Prostate gland (tissue), 2 donors: ENCODE measurements around the gene FURIN. TPM values are rescaled to one million over a fixed set of nuclear protein-coding genes. Genes with fewer than 3 reads are reported as not detected.

Source experiments
- DNase-seq: peaks from one replicate; pipeline ENCODE4 v3.0.0-alpha.2; 2019; ENCODE audit warnings: low spot score
- H3K27ac ChIP-seq, 2 donors: fragments of 200-600 bp; sonication (generic); 2 replicates each; pipeline ENCODE4 v1.5.1; 2017 to 2019
- H3K27me3 ChIP-seq: fragments of 200-600 bp; sonication (generic); replicated peaks from 2 replicates; pipeline ENCODE4 v1.5.1; 2019; ENCODE audit not compliant: insufficient read depth
- H3K36me3 ChIP-seq, 2 donors: fragments of 200-600 bp; sonication (generic); 1 replicate in 1 of 2; 2 replicates in 1 of 2; pipeline versions ENCODE4 v1.5.1 to v1.8.1; 2017 to 2019
- H3K4me1 ChIP-seq: fragments of 200-600 bp; sonication (generic); replicated peaks from 2 replicates; pipeline ENCODE4 v1.5.1; 2019
- H3K4me3 ChIP-seq, 2 donors: fragments of 200-600 bp; sonication (generic); 2 replicates each; pipeline ENCODE4 v1.5.1; 2017 to 2019
- H3K9me3 ChIP-seq: fragments of 200-600 bp; sonication (generic); 2 replicates; pipeline ENCODE4 v1.5.1; 2017
- CTCF ChIP-seq, 4 experiments: fragments of 200-600 bp in 2 of 4; fragments of 450-650 bp in 2 of 4; sonication (generic) in 2 of 4; IDR thresholded peaks; 1 replicate in 3 of 4; 2 replicates in 1 of 4; pipeline ENCODE4 v1.5.1; 2016 to 2019; ENCODE audit warnings: antibody characterized with exemption in 4 of 4, mild to moderate bottlenecking in 2 of 4, moderate library complexity in 2 of 4
- POLR2A ChIP-seq: fragments of 450-650 bp; IDR thresholded peaks from one replicate; pipeline ENCODE4 v1.6.1; 2016; ENCODE audit warnings: antibody characterized with exemption, mild to moderate bottlenecking
- POLR2AphosphoS5 ChIP-seq: sonication (generic); formaldehyde crosslinking; IDR thresholded peaks from one replicate; pipeline ENCODE4 v1.6.1; 2017; ENCODE audit warnings: antibody characterized with exemption
- WGBS: methylation state at CpG from one replicate; pipeline ENCODE4 v1.1.5; 2018; 5-methylcytosine and 5-hydroxymethylcytosine counted together
- intact Hi-C: fragments of 100-400 bp; cut with DNase I; formaldehyde crosslinking; loops from one replicate; pipeline ENCODE4 v1.14.2; 2022
- total RNA-seq, 2 donors: library from RNA; depleted of rRNA; stranded (reverse); fragments of >200 nt; gene quantifications; one replicate each; pipeline ENCODE4 v1.1.0, GENCODE V29; 2016

Gene FURIN
- total RNA-seq, 2 donors from 2014 or later: 92.8 to 154 TPM

GRCh38 chr15:90869601-90870353 lies 1.4 kb downstream of the FURIN start:
- WGBS: 76% methylated on average over 9 of the region's 9 CpGs
- no peak overlapping the region for H3K4me3 ChIP-seq

GRCh38 chr15:90870354-90871138 lies 2.2 kb downstream of the FURIN start:
- no peaks in the 10 kb centered on the region for H3K27me3 ChIP-seq
- peak overlapping the region; percentile 93 to 94 for H3K27ac ChIP-seq
- no peaks in the 10 kb centered on the region for H3K9me3 ChIP-seq
- intact Hi-C loops: loop anchor here (5.0 kb wide), 1 partner anchor 153 kb away; the partner anchor contains the start of gene BLM
- no peak for TF ChIP-seq POLR2A
- TF ChIP-seq CTCF (IDR thresholded peaks at IDR 0.05): no peak
- TF ChIP-seq POLR2AphosphoS5: no peak
- peaks cover 20% of the 10 kb centered on the region for H3K4me1 ChIP-seq
- no peak for DNase-seq
- peak overlapping the region; percentile 89 to 95 for H3K4me3 ChIP-seq
- WGBS: 29% methylated on average over 19 of the region's 19 CpGs
- H3K36me3 ChIP-seq: peaks cover 0 to 3% of the 10 kb centered on the region in 2 donors

More at GRCh38 chr15:90869601-90870353, 1.4 kb downstream of the FURIN start:
- no peaks in the 10 kb centered on the region for H3K36me3 ChIP-seq
- H3K4me1 ChIP-seq: peaks cover 20% of the 10 kb centered on the region
- H3K27ac ChIP-seq: peak overlapping the region; percentile 93 to 94
- no peaks in the 10 kb centered on the region for H3K9me3 ChIP-seq
- H3K27me3 ChIP-seq: no peaks in the 10 kb centered on the region
- TF ChIP-seq POLR2AphosphoS5: peak; percentile 61
- no peak for TF ChIP-seq POLR2A
- no peak for TF ChIP-seq CTCF (IDR thresholded peaks at IDR 0.05)
- no peak for DNase-seq
- intact Hi-C loops: loop anchor here (5.0 kb wide), 1 partner anchor 152 kb away; the partner anchor contains the start of gene BLM

- peaks cover 20% of the 10 kb centered on the region for H3K4me1 ChIP-seq
- DNase-seq: no peak
- H3K27me3 ChIP-seq: no peaks in the 10 kb centered on the region
- TF ChIP-seq POLR2AphosphoS5: no peak
- TF ChIP-seq POLR2A: no peak
- no peak for TF ChIP-seq CTCF (IDR thresholded peaks at IDR 0.05)
- no peaks in the 10 kb centered on the region for H3K9me3 ChIP-seq
- peak overlapping the region; percentile 89 to 95 for H3K4me3 ChIP-seq
- intact Hi-C loops: loop anchor here (5.0 kb wide), 1 partner anchor 154 kb away; the partner anchor contains the start of gene BLM
- H3K27ac ChIP-seq: peak overlapping the region; percentile 93 to 94
- H3K36me3 ChIP-seq: peaks cover 1 to 10% of the 10 kb centered on the region in 2 donors
- WGBS: under 1% methylated on average over 28 of the region's 71 CpGs
Measured at GRCh38 chr15:90871139-90871715, 2.8 kb downstream of the FURIN start.

- intact Hi-C loops: loop anchor here (5.0 kb wide), 1 partner anchor 155 kb away; the partner anchor contains the start of gene BLM
- 0% methylated on average over 19 of the region's 77 CpGs for WGBS
- Histone ChIP-seq H3K27me3 (no peaks in the 10 kb centered on the region), H3K36me3 (peaks cover 7 to 17% of the 10 kb centered on the region in 2 donors), H3K27ac (peak overlapping the region; percentile 93 to 94), H3K4me1 (peaks cover 20% of the 10 kb centered on the region), H3K9me3 (no peaks in the 10 kb centered on the region), H3K4me3 (peak overlapping the region; percentile 89 to 95)
- TF ChIP-seq POLR2AphosphoS5 (no peak), POLR2A (no peak), CTCF (IDR thresholded peaks at IDR 0.05) (no peak)
- no peak for DNase-seq
Measured at GRCh38 chr15:90871716-90872485, 3.5 kb downstream of the FURIN start.
